Stimulated activated naive CD4-positive, alpha-beta T cell treated with Interleukin-2 at 50 U/mL for 16 hours (primary cell): ENCODE results near the gene WNK2.

Experiments
- DNase-seq: peaks from one replicate; lab custom pipeline; 2025; lab: John Stamatoyannopoulos, UW

Gene WNK2

GRCh38 chr9:93185266-93186214 lies 1.6 kb downstream of the WNK2 start:
- no peak for DNase-seq

GRCh38 chr9:93186215-93186945 lies 2.4 kb downstream of the WNK2 start:
- DNase-seq = no peak

GRCh38 chr9:93187047-93187446 lies 3.1 kb downstream of the WNK2 start:
- DNase-seq = no peak

GRCh38 chr9:93187574-93187973 lies 3.6 kb downstream of the WNK2 start:
- no peak for DNase-seq

- DNase-seq = no peak
These were observed 4.8 kb downstream of the WNK2 start for GRCh38 chr9:93188426-93189368.

- no peak for DNase-seq
These were observed 5.6 kb downstream of the WNK2 start for GRCh38 chr9:93189369-93190132.

GRCh38 chr9:93190133-93190525 lies 6.2 kb downstream of the WNK2 start:
- DNase-seq = no peak

GRCh38 chr9:93190656-93191353 lies 6.9 kb downstream of the WNK2 start:
- DNase-seq = no peak

- no peak for DNase-seq
These were observed 7.4 kb downstream of the WNK2 start for GRCh38 chr9:93191354-93191660.

GRCh38 chr9:93192721-93193387 lies 8.9 kb downstream of the WNK2 start:
- DNase-seq = no peak

GRCh38 chr9:93193388-93194220 lies 9.7 kb downstream of the WNK2 start:
- DNase-seq = no peak

GRCh38 chr9:93194221-93194625 lies 10.3 kb downstream of the WNK2 start:
- DNase-seq = no peak

- DNase-seq = no peak
These were observed 10.7 kb downstream of the WNK2 start for GRCh38 chr9:93194641-93195040.

- no peak for DNase-seq
These were observed 12.4 kb downstream of the WNK2 start for GRCh38 chr9:93196096-93197055.

- DNase-seq = no peak
These were observed 13.7 kb downstream of the WNK2 start for GRCh38 chr9:93197670-93198069.

- no peak for DNase-seq
These were observed 14.3 kb downstream of the WNK2 start for GRCh38 chr9:93198117-93198837.

GRCh38 chr9:93198838-93199625 lies 15.1 kb downstream of the WNK2 start:
- no peak for DNase-seq
